ENCODE results near the gene VIL1.

VIL1 gene

GRCh38 chr2:218500501-218501060 is 81.7 kb downstream of the VIL1 start:
- no peaks in the 10 kb centered on the region for H3K36me3 ChIP-seq (ENCODE audit: control insufficient read depth, insufficient read depth, low read length)
- no peaks in the 10 kb centered on the region for H3K27me3 ChIP-seq (ENCODE audit: control insufficient read depth, insufficient read depth, low read length)
- no peak overlapping the region for H3K4me3 ChIP-seq (ENCODE audit: low read length)
- no peaks in the 10 kb centered on the region for H3K9me3 ChIP-seq (ENCODE audit: control insufficient read depth, low read length)
- H3K4me1 ChIP-seq (ENCODE audit: control insufficient read depth, insufficient read depth, low read length): peaks cover 8% of the 10 kb centered on the region
- no peak overlapping the region for H3K9ac ChIP-seq (ENCODE audit: low read length)

DNA sequence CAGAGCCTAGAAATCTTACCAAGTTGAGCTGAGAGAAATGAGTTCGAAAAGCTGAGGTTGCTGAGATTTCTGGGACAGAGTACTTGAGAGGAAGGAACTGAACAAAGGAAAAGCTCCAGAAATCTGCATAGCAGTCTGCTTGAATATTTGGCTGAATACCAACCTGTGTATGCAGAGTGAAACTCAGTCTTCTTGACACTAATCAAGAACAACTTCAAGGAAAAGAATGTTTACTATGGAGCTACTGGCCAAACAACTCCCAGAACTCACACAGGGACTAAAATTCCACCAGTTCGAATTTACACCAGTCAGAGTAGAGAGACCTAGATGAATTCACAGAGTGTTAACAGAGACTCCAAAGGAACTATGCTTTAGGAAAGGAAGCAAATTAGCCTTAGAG is 82.7 kb downstream of the VIL1 start:
- no peaks in the 10 kb centered on the region for H3K9me3 ChIP-seq (ENCODE audit: control insufficient read depth, low read length)
- no peaks in the 10 kb centered on the region for H3K36me3 ChIP-seq (ENCODE audit: control insufficient read depth, insufficient read depth, low read length)
- H3K4me3 ChIP-seq (ENCODE audit: low read length): no peak overlapping the region
- H3K4me1 ChIP-seq (ENCODE audit: control insufficient read depth, insufficient read depth, low read length): peaks cover 8% of the 10 kb centered on the region
- no peaks in the 10 kb centered on the region for H3K27me3 ChIP-seq (ENCODE audit: control insufficient read depth, insufficient read depth, low read length)
- no peak overlapping the region for H3K9ac ChIP-seq (ENCODE audit: low read length)

Measured in mucosa of stomach (tissue), 1 donor.